ENCODE measurements around the gene TANC2. TPM values are rescaled to one million over a fixed set of nuclear protein-coding genes. Genes with fewer than 3 reads are reported as not detected.
"Not testable (repeated sequence)": the region's sequence is repeated elsewhere in the genome, so short reads cannot be mapped to it uniquely, and the experiment has no call there.

TANC2 gene
- total RNA-seq, 1 donor from 2014 or later, result 31.1 TPM

GRCh38 chr17:62971853-62972252, 5.8 kb downstream of the TANC2 start:
- no peak overlapping the region for H3K4me3 ChIP-seq (ENCODE audit: low read depth, low read length)
- TF ChIP-seq, protein P1, sequence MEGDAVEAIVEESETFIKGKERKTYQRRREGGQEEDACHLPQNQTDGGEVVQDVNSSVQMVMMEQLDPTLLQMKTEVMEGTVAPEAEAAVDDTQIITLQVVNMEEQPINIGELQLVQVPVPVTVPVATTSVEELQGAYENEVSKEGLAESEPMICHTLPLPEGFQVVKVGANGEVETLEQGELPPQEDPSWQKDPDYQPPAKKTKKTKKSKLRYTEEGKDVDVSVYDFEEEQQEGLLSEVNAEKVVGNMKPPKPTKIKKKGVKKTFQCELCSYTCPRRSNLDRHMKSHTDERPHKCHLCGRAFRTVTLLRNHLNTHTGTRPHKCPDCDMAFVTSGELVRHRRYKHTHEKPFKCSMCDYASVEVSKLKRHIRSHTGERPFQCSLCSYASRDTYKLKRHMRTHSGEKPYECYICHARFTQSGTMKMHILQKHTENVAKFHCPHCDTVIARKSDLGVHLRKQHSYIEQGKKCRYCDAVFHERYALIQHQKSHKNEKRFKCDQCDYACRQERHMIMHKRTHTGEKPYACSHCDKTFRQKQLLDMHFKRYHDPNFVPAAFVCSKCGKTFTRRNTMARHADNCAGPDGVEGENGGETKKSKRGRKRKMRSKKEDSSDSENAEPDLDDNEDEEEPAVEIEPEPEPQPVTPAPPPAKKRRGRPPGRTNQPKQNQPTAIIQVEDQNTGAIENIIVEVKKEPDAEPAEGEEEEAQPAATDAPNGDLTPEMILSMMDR (conservative IDR thresholded peaks at IDR 0.05; ENCODE audit: low read depth, low read length), result no peak
- DNase-seq (ENCODE audit: low read depth), result no peak

DNA sequence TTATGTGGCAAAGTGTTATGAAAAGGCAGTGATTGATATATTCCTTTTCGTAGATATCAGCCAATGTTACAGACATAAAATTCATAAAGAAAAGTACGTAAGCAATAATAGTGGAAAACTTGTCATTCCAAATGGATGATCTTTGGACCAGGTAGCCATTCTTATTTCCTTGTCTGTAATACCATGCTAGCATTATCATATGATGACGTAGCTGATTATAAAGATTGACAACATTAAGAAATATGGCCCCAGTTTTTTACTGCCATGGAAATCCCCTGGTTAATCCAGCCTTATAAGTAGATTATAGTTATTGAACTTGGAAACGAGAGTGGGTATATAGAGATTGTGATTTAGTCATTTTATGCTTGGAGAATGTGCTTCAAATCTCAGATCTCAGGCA, 8.8 kb downstream of the TANC2 start:
- no peak overlapping the region for H3K4me3 ChIP-seq (ENCODE audit: low read depth, low read length)
- TF ChIP-seq, protein P1 (conservative IDR thresholded peaks at IDR 0.05; ENCODE audit: low read depth, low read length), result no peak
- DNase-seq (ENCODE audit: low read depth), result no peak

GRCh38 chr17:62975206-62975605, 9.2 kb downstream of the TANC2 start:
- TF ChIP-seq, protein P1 (conservative IDR thresholded peaks at IDR 0.05; ENCODE audit: low read depth, low read length), result no peak
- DNase-seq (ENCODE audit: low read depth), result no peak
- no peak overlapping the region for H3K4me3 ChIP-seq (ENCODE audit: low read depth, low read length)

DNA sequence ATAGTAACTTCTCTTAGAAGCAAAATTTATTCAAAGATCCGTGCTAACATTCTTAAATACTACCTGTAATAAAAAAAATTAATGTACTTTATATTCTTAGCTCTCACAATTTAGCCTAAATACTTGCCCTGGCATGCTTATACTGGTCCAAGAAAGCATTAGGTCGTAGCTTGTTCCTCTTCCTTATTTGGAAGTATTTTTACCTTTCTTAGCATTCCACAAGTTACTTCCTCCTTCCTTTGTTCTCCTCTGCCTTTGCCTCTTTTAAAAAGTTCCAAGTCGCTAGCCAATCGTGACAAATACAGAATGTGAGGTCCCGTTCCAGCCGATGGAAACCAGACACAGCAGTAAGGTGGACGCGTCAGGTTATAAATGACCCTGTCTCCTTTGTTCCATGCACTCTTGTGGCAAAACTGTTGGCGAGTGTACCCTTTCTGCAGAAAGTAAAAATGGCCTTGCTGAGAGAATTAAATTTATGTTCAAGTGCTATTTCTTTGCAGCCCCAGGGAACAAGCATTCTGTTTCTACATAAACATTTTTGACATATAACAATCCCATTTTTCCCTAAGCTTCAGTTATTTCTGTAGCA, 10.7 kb downstream of the TANC2 start:
- not testable (repeated sequence) for DNase-seq (ENCODE audit: low read depth); H3K4me3 ChIP-seq (ENCODE audit: low read depth, low read length)

GRCh38 chr17:62980842-62981241, 14.8 kb downstream of the TANC2 start:
- TF ChIP-seq, protein P1 (conservative IDR thresholded peaks at IDR 0.05; ENCODE audit: low read depth, low read length), result no peak
- H3K4me3 ChIP-seq (ENCODE audit: low read depth, low read length), result no peak overlapping the region
- DNase-seq (ENCODE audit: low read depth), result no peak

DNA sequence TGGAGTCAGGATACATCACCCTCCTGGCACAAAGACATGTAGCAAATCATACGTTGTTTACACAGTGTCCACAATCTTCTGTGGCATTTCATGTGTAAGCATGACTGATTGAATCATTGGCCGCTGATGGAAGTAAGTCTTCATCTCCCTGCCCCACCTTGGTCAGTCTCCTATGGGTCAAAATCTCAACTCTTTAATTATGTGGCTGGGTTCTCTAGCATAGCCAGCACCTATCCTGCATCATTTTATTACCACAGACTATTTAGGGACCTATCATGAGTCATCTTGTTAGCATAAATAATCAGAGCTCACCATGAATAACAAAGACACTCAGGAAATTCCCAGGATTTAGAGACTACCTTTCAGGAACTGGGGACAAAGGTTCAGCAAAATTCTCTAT, 15.9 kb downstream of the TANC2 start:
- TF ChIP-seq, protein P1 (conservative IDR thresholded peaks at IDR 0.05; ENCODE audit: low read depth, low read length), result no peak
- no peak overlapping the region for H3K4me3 ChIP-seq (ENCODE audit: low read depth, low read length)
- DNase-seq (ENCODE audit: low read depth), result no peak

GRCh38 chr17:62984801-62985200, 18.8 kb downstream of the TANC2 start:
- DNase-seq (ENCODE audit: low read depth), result no peak
- H3K4me3 ChIP-seq (ENCODE audit: low read depth, low read length), result no peak overlapping the region
- TF ChIP-seq, protein P1 (conservative IDR thresholded peaks at IDR 0.05; ENCODE audit: low read depth, low read length), result no peak

Data from epithelial cell of proximal tubule (primary cell).